ENCODE data around the gene KIRREL1.

DNA sequence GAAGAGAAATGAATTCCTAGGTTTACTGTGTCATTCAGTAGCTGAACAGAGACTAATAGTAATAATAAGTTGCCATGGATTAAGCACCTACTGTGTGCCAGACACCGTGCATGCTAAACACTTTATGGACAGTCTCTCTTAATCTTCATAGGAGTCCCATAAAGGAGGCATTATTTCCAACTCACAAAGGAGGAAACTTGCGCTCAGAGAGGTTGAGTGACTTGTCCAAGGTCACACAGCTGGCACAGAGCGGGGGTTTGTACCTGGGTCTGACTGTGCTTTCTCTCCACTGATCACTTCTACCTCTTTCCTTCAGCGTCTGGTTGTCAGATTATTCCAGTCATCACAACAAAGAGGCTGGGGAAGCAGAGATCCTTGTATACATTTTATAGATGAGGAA, 91.3 kb downstream of the KIRREL1 start:
- TF ChIP-seq EZH2 (IDR thresholded peaks at IDR 0.05), result no peak
- TF ChIP-seq, protein P1, sequence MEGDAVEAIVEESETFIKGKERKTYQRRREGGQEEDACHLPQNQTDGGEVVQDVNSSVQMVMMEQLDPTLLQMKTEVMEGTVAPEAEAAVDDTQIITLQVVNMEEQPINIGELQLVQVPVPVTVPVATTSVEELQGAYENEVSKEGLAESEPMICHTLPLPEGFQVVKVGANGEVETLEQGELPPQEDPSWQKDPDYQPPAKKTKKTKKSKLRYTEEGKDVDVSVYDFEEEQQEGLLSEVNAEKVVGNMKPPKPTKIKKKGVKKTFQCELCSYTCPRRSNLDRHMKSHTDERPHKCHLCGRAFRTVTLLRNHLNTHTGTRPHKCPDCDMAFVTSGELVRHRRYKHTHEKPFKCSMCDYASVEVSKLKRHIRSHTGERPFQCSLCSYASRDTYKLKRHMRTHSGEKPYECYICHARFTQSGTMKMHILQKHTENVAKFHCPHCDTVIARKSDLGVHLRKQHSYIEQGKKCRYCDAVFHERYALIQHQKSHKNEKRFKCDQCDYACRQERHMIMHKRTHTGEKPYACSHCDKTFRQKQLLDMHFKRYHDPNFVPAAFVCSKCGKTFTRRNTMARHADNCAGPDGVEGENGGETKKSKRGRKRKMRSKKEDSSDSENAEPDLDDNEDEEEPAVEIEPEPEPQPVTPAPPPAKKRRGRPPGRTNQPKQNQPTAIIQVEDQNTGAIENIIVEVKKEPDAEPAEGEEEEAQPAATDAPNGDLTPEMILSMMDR (IDR thresholded peaks at IDR 0.05), result no peak
- TF ChIP-seq EZH2phosphoT487 (IDR thresholded peaks at IDR 0.05), result no peak

All from neural progenitor cell (in vitro differentiated cells).